GM12873 (cell line): ENCODE measurements around the gene TAP2.

ENCODE experiments used
- CTCF ChIP-seq: IDR thresholded peaks from 2 replicates; pipeline ENCODE4 v1.5.1; 2012; ENCODE audit warnings: low read depth, mild to moderate bottlenecking, moderate library complexity, low read length, control low read depth; ENCODE audit not compliant: insufficient read depth; ENCODE audit errors: missing control alignments

Gene TAP2

GRCh38 chr6:32852018-32852843 is 13.7 kb upstream of the TAP2 start:
- TF ChIP-seq CTCF, result no peak

- TF ChIP-seq CTCF, result no peak
Observed at GRCh38 chr6:32851025-32851424, 12.5 kb upstream of the TAP2 start.

GRCh38 chr6:32849126-32849525 is 10.6 kb upstream of the TAP2 start:
- TF ChIP-seq CTCF, result no peak

GRCh38 chr6:32847795-32848194 is 9.3 kb upstream of the TAP2 start:
- peak; percentile 16 for TF ChIP-seq CTCF

GRCh38 chr6:32847004-32847403 is 8.5 kb upstream of the TAP2 start:
- TF ChIP-seq CTCF, result no peak

- TF ChIP-seq CTCF, result no peak
Observed at GRCh38 chr6:32845384-32845884, 6.9 kb upstream of the TAP2 start.

GRCh38 chr6:32844839-32845383 is 6.4 kb upstream of the TAP2 start:
- no peak for TF ChIP-seq CTCF
